K562 (cell line): ENCODE measurements around the gene PHETA1. TPM values are rescaled to one million over a fixed set of nuclear protein-coding genes. Genes with fewer than 3 reads are reported as not detected.

Experiments
- BRCA1 ChIP-seq, 2 experiments: fragments of 450-650 bp in 1 of 2; sonication (generic) in 1 of 2; formaldehyde crosslinking in 1 of 2; IDR thresholded peaks; 2 replicates each; pipeline versions ENCODE4 v1.5.0 to v1.6.1; 2017 to 2020; ENCODE audit warnings: mild to moderate bottlenecking in 1 of 2, missing genetic modification reagents in 1 of 2
- HDGF ChIP-seq: fragments of 450-650 bp; IDR thresholded peaks from 2 replicates; pipeline ENCODE4 v1.6.1; 2016
- MAFF ChIP-seq: IDR thresholded peaks from 2 replicates; pipeline ENCODE4 v1.6.1; 2012; ENCODE audit warnings: low read length, improper control_type of control experiment
- MNT ChIP-seq, 2 experiments: fragments of 450-650 bp; conservative IDR thresholded peaks; 2 replicates each; pipeline ENCODE4 v1.6.1; 2017; ENCODE audit warnings: mild to moderate bottlenecking in 2 of 2, moderate library complexity in 2 of 2
- NRF1 ChIP-seq, 2 experiments: fragments of 450-650 bp; IDR thresholded peaks in 1 of 2; conservative IDR thresholded peaks in 1 of 2; 2 replicates each; pipeline ENCODE4 v1.6.1; 2014; ENCODE audit warnings: mild to moderate bottlenecking in 2 of 2
- SRSF7 ChIP-seq: fragments of 200-400 bp; formaldehyde crosslinking; optimal IDR thresholded peaks from 2 replicates; pipeline ENCODE3; 2017; ENCODE audit warnings: mild to moderate bottlenecking, low read depth, low read length
- ZBTB5 ChIP-seq: fragments of 450-650 bp; IDR thresholded peaks from 2 replicates; pipeline ENCODE4 v1.6.1; 2017; ENCODE audit warnings: antibody characterized with exemption
- polyA plus RNA-seq, 8 experiments: library from polyadenylated mRNA; depleted of rRNA in 4 of 8; stranded (reverse) in 5 of 8; unstranded in 3 of 8; fragments of >200 nt; fragmentation: Nextera tagmentation in 2 of 8; fragmentation: Illumina TruSeq in 1 of 8; extraction: Ambion mirVana in 2 of 8; extraction: Trizol in 1 of 8; gene quantifications; 2 replicates each; pipeline versions ENCODE4 v1.2.1 to v1.2.3, GENCODE V29; 2011 to 2014; ENCODE audit warnings: inconsistent platforms in 1 of 8, missing spikeins in 1 of 8
- total RNA-seq, 7 experiments: library from RNA; depleted of rRNA in 6 of 7; stranded (reverse); fragments of >200 nt in 6 of 7; fragmentation: Illumina TruSeq in 2 of 7; extraction: Trizol in 2 of 7; gene quantifications; 2 replicates each; pipeline versions ENCODE4 v1.2.1 to v1.2.3, GENCODE V29; 2011 to 2021; ENCODE audit warnings: low replicate concordance in 1 of 7
- TF ChIP-seq, protein P1 (sequence below): fragments of 450-650 bp; IDR thresholded peaks from 2 replicates; pipeline ENCODE4 v1.6.1; 2016; ENCODE audit warnings: antibody characterized with exemption

The PHETA1 gene
- total and polyA plus RNA-seq, 9 of the 15 experiments (the other 6 are each of a cell fraction or from before 2014, with no cell fraction given): 0.03 to 12.4 (median 3.0) TPM

DNA sequence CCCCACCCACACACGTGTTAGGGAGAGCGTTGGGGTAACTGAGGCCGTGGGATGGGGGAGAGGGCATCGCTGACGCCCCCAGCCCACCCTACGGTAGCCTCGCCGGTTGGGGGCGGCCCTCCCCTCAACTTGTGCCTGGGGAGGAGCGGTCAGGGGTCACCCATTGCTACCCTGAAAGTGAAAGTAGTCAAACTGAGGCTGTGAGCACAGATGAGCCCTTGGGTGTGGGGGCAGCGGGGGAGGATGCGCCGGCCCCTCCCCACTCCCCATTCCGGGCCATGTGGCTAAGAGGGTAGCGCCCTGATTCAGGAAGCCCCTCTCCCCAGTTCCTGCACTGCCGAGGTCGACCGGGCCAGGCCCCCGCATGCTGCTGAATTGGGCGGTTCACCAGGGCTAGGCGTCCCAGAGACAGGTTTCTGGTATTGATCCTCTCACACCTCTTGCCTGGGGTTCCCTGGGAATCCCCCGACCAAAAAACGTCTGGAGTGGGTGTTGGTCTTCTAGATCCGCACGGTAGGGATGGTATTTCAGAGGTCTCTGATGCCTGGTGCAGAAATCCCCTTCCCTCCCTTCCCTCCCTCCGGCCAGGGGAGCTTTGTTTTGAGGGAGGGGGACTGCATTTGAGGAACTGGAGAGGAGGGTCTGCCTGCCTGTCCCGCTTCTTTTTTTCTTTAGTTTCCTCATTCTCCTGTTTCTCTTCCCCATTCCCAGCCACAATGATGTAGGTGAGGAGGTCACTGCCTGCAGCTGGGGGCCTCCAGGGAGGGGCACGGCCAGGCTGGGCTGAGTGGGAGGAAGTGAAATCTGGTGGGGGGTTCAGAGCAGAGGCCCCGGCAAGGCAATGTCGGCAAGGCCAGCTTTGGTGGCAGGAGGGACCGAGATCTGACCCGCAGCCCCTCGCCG lies 37.8 kb upstream of the PHETA1 start (continued):
- TF ChIP-seq ZBTB5 (no peak), SRSF7 (no peak), BRCA1 (IDR thresholded peaks at IDR 0.05) (no peak), BRCA1 (CRISPR knock-in tag; IDR thresholded peaks at IDR 0.05) (0 out of 2 replicates have a peak, but pooled peaks have one; percentile 53), HDGF (no peak), MNT (conservative IDR thresholded peaks at IDR 0.05) (peak in 1 of 2 experiments; percentile 58), MAFF (no peak), NRF1 (conservative IDR thresholded peaks at IDR 0.05 in 1 of 2, IDR thresholded peaks at IDR 0.05 in 1 of 2) (peak in 1 of 2 experiments; percentile 25; a peak in 1 of 4 replicates)
- TF ChIP-seq, protein P1, sequence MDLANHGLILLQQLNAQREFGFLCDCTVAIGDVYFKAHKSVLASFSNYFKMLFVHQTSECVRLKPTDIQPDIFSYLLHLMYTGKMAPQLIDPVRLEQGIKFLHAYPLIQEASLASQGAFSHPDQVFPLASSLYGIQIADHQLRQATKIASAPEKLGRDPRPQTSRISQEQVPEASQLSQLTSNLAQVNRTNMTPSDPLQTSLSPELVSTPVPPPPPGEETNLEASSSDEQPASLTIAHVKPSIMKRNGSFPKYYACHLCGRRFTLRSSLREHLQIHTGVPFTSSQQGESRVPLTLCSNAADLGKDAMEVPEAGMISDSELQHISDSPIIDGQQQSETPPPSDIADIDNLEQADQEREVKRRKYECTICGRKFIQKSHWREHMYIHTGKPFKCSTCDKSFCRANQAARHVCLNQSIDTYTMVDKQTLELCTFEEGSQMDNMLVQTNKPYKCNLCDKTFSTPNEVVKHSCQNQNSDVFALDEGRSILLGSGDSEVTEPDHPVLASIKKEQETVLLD: 0 out of 2 replicates have a peak, but pooled peaks have one; percentile 17
- TF ChIP-seq, all 486 proteins: peak for 22
